HepG2 (cell line): Measurements from ENCODE around the gene TUBA4B. TPM values are rescaled to one million over a fixed set of nuclear protein-coding genes. Genes with fewer than 3 reads are reported as not detected.

Experiments
- ATAC-seq: fragments of 200-7000 bp; cut with Tn5 transposase; 3 replicates; pipeline ENCODE4 v1.9.1; 2020; ENCODE audit warnings: mild to moderate bottlenecking, moderate library complexity
- BruUV-seq: library from RNA; stranded (reverse); fragments of 400-500 nt; replicated peaks from 2 replicates; lab custom pipeline; 2021; lab: Mats Ljungman, UMichigan
- CTCF ChIA-PET: fragments of 300-600 bp; formaldehyde crosslinking; extraction: SDS; loops from one replicate; lab custom pipeline; 2021; ENCODE audit warnings: low total read pairs, inconsistent platforms, low intra/inter-chr PET ratio; lab: Yijun Ruan, JAX
- POLR2A ChIA-PET: fragments of 350-600 bp; sonication (Branson Sonifier 250); formaldehyde crosslinking; loops from one replicate; lab custom pipeline; 2020; ENCODE audit warnings: antibody characterized with exemption, inconsistent platforms; lab: Yijun Ruan, JAX
- DNase-seq: peaks from one replicate; pipeline ENCODE4 v3.0.0-alpha.2; 2015; ENCODE audit warnings: low spot score
- FAIRE-seq: peaks from 3 replicates; lab custom pipeline; 2011; peaks lifted over from hg19 to GRCh38; lab: Jason Lieb, UNC
- H2AFZ ChIP-seq: one replicate; pipeline ENCODE4 v1.6.1; 2011; ENCODE audit warnings: low read length, inconsistent platforms
- H3K27ac ChIP-seq: fragments of 300-600 bp; 3 replicates; pipeline ENCODE4 v1.8.0; 2011; ENCODE audit warnings: mixed run types, mild to moderate bottlenecking, mixed read lengths, low read length, inconsistent platforms; ENCODE audit not compliant: insufficient read depth; ENCODE audit errors: extremely low read length
- H3K27me3 ChIP-seq, 2 experiments: fragments of 200-600 bp in 1 of 2; 2 replicates in 1 of 2; 3 replicates in 1 of 2; pipeline versions ENCODE4 v1.6.0 to v1.8.0; 2011; ENCODE audit warnings: low read length in 2 of 2, mild to moderate bottlenecking in 2 of 2, moderate library complexity in 2 of 2, inconsistent platforms in 1 of 2; ENCODE audit not compliant: insufficient read depth in 2 of 2, control insufficient read depth in 1 of 2
- H3K36me3 ChIP-seq, 2 experiments: fragments of 200-600 bp in 1 of 2; replicated peaks in 1 of 2; 2 replicates in 1 of 2; 3 replicates in 1 of 2; pipeline versions ENCODE4 v1.5.1 to v1.8.0; 2011; ENCODE audit warnings: low read length in 2 of 2, inconsistent platforms in 1 of 2; ENCODE audit not compliant: insufficient read depth in 2 of 2, control insufficient read depth in 1 of 2
- H3K4me1 ChIP-seq: 2 replicates; pipeline ENCODE4 v1.5.1; 2012; ENCODE audit warnings: low read length, inconsistent platforms; ENCODE audit not compliant: insufficient read depth
- H3K4me2 ChIP-seq: 2 replicates; pipeline ENCODE4 v1.6.0; 2011; ENCODE audit warnings: low read depth, low read length, inconsistent platforms
- H3K4me3 ChIP-seq, 3 experiments: fragments of 200-600 bp in 1 of 3; sonication (generic), shearing (Covaris generic) in 1 of 3; replicated peaks in 1 of 3; 2 replicates each; pipeline ENCODE4 v1.5.1; 2011 to 2016; ENCODE audit warnings: low read length in 3 of 3, inconsistent platforms in 2 of 3, low read depth in 2 of 3, mild to moderate bottlenecking in 2 of 3, control low read depth in 1 of 3, mixed read lengths in 1 of 3; ENCODE audit not compliant: insufficient read depth in 1 of 3
- H3K79me2 ChIP-seq: one replicate; pipeline ENCODE4 v1.6.1; 2011; ENCODE audit warnings: low read length, inconsistent platforms; ENCODE audit not compliant: insufficient read depth
- H3K9ac ChIP-seq: 2 replicates; pipeline ENCODE4 v1.6.0; 2011; ENCODE audit warnings: mild to moderate bottlenecking, low read depth, low read length, inconsistent platforms; ENCODE audit not compliant: insufficient read depth
- H3K9me3 ChIP-seq: 2 replicates; pipeline ENCODE4 v1.5.1; 2012; ENCODE audit warnings: mild to moderate bottlenecking, low read length
- H4K20me1 ChIP-seq: 2 replicates; pipeline ENCODE4 v1.6.0; 2011; ENCODE audit warnings: inconsistent platforms, mild to moderate bottlenecking, low read length, moderate library complexity; ENCODE audit not compliant: insufficient read depth
- ASH2L ChIP-seq: fragments of 300-600, 200-600 bp; sonication (generic); IDR thresholded peaks from 2 replicates; pipeline ENCODE4 v1.7.0; 2017; ENCODE audit warnings: low read depth, mild to moderate bottlenecking, moderate library complexity, mixed read lengths, low read length; ENCODE audit not compliant: insufficient read length
- LCORL ChIP-seq, 2 experiments: fragments of 450-650 bp in 1 of 2; sonication (generic) in 1 of 2; formaldehyde crosslinking in 1 of 2; IDR thresholded peaks; 2 replicates each; pipeline versions ENCODE4 v1.5.0 to v1.6.1; 2017 to 2020; ENCODE audit warnings: antibody characterized with exemption in 1 of 2, missing genetic modification reagents in 1 of 2
- ZNF564 ChIP-seq: sonication (generic); formaldehyde crosslinking; IDR thresholded peaks from 2 replicates; pipeline ENCODE4 v1.8.1; 2023; ENCODE audit warnings: mild to moderate bottlenecking, missing genetic modification reagents
- ZNF629 ChIP-seq: sonication (generic); formaldehyde crosslinking; conservative IDR thresholded peaks from 2 replicates; pipeline ENCODE4 v1.5.0; 2020; ENCODE audit warnings: missing genetic modification reagents
- ZNF781 ChIP-seq: sonication (generic); formaldehyde crosslinking; IDR thresholded peaks from 2 replicates; pipeline ENCODE4 v1.5.1; 2020; ENCODE audit warnings: borderline replicate concordance, mild to moderate bottlenecking, missing genetic modification reagents; ENCODE audit errors: not compliant biosample characterization
- WGBS: methylation state at CpG from one replicate; pipeline ENCODE4 v1.1.6; 2017; ENCODE audit warnings: low lambda C conversion rate; 5-methylcytosine and 5-hydroxymethylcytosine counted together
- in situ Hi-C: cut with HindIII; loops from 2 replicates; pipeline ENCODE4 v1.10.0; 2017; ENCODE audit warnings: low pct_unique_long_range_greater_than_20kb; ENCODE audit not compliant: extremely low pct_ligation_motif_present
- intact Hi-C: fragments of 100-400 bp; cut with micrococcal nuclease; formaldehyde crosslinking; loops from one replicate; pipeline ENCODE4 v1.10.0; 2022; ENCODE audit not compliant: unreplicated experiment
- polyA plus RNA-seq, 8 experiments: library from polyadenylated mRNA; depleted of rRNA in 3 of 8; stranded (reverse) in 7 of 8; unstranded in 1 of 8; fragments of >200 nt; fragmentation: Illumina TruSeq in 4 of 8; extraction: Trizol in 4 of 8; gene quantifications; 2 replicates each; pipeline versions ENCODE4 v1.2.1 to v1.2.3, GENCODE V29; 2011 to 2016; ENCODE audit warnings: low read depth in 4 of 8, missing spikeins in 1 of 8, mixed read lengths in 1 of 8; ENCODE audit not compliant: insufficient read depth in 1 of 8
- total RNA-seq, 5 experiments: library from RNA; depleted of rRNA; stranded (reverse); fragments of >200 nt; fragmentation: Illumina TruSeq; extraction: Trizol; gene quantifications; 2 replicates each; pipeline ENCODE4 v1.2.3, GENCODE V29; 2016; ENCODE audit warnings: low read depth in 1 of 5
- TF ChIP-seq, protein P1 (sequence below): sonication (generic); formaldehyde crosslinking; IDR thresholded peaks from 2 replicates; pipeline ENCODE4 v1.5.0; 2020; ENCODE audit warnings: missing genetic modification reagents, mild to moderate bottlenecking, borderline replicate concordance
- TF ChIP-seq, protein P2 (sequence below): sonication (generic); formaldehyde crosslinking; IDR thresholded peaks from 2 replicates; pipeline ENCODE4 v1.4.0; 2020; ENCODE audit warnings: missing genetic modification reagents; ENCODE audit errors: not compliant biosample characterization

TUBA4B gene
- total and polyA plus RNA-seq, 2 of the 13 experiments (the other 11 are each of a cell fraction or from before 2014, with no cell fraction given), result 0.18 to 0.22 TPM

DNA sequence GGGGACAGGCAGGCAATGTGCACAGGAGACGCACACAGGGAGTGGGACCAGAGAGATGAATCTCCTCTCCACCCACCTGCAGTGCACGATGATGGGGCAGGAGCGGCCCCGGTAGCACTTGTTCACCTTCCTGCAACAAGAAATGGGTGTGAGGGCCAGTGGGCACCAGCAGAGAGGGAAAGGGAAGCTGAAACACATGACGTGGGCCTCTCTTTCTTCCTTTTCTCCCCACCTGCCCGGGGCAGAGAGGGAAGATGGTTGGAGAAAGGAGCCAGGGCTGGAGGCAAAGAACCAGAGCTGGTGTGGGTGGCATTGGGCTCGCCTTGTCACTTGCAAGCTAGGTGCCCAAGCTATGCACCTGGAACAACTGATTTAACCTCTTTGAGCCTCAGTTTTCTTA, 38.4 kb downstream of the TUBA4B start:
- no peak overlapping the region for H3K9ac ChIP-seq
- intact Hi-C loops, result loop anchor here (10.0 kb wide), 1 partner anchor 243 kb away; no protein-coding TSS in a partner anchor
- 11% methylated on average over 7 of the region's 7 CpGs for WGBS
- H2AFZ ChIP-seq, result no peak overlapping the region
- TF ChIP-seq ASH2L, result no peak
- no peak for TF ChIP-seq ZNF564 (CRISPR knock-in tag)
- TF ChIP-seq, protein P1, sequence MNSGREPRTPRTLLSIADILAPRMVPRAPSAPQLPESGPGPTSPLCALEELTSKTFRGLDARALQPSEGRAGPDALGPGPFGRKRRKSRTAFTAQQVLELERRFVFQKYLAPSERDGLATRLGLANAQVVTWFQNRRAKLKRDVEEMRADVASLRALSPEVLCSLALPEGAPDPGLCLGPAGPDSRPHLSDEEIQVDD (CRISPR knock-in tag), result no peak
- TF ChIP-seq, protein P2, sequence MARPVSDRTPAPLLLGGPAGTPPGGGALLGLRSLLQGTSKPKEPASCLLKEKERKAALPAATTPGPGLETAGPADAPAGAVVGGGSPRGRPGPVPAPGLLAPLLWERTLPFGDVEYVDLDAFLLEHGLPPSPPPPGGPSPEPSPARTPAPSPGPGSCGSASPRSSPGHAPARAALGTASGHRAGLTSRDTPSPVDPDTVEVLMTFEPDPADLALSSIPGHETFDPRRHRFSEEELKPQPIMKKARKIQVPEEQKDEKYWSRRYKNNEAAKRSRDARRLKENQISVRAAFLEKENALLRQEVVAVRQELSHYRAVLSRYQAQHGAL (CRISPR knock-in tag), result no peak
- 0 out of 2 replicates have a peak, but pooled peaks have one; percentile 12 for TF ChIP-seq ZNF629 (CRISPR knock-in tag)
- TF ChIP-seq LCORL (IDR thresholded peaks at IDR 0.05), result no peak
- no peak for TF ChIP-seq LCORL (CRISPR knock-in tag; IDR thresholded peaks at IDR 0.05)
- TF ChIP-seq ZNF781, result no peak
- H3K4me2 ChIP-seq, result no peak overlapping the region
- POLR2A ChIA-PET, result interaction anchor here (0.8 to 1.5 kb wide), 2 partner anchors 10 to 12 kb away, joined by 3 to 4 read pairs; partner anchors contain the start of gene DNAJB2
- no peaks in the 10 kb centered on the region for H4K20me1 ChIP-seq
- in situ Hi-C loops, result no loop called here
- no peak for DNase-seq
- no peak overlapping the region for H3K27ac ChIP-seq
- peaks cover 3 to 56% of the 10 kb centered on the region in 2 experiments; a peak in 4 of 5 replicates for H3K27me3 ChIP-seq
- no peaks in the 10 kb centered on the region for H3K9me3 ChIP-seq
- BruUV-seq, result no TSS peak
- H3K4me1 ChIP-seq, result peaks cover 35% of the 10 kb centered on the region
- CTCF ChIA-PET, result no interaction called here
- H3K36me3 ChIP-seq, result no peaks in the 10 kb centered on the region
- H3K4me3 ChIP-seq, result no peak overlapping the region
- H3K79me2 ChIP-seq, result no peaks in the 10 kb centered on the region
- ATAC-seq, result no peak
- no peak for FAIRE-seq
